Measurements from ENCODE around the gene ZNF335. TPM values are rescaled to one million over a fixed set of nuclear protein-coding genes. Genes with fewer than 3 reads are reported as not detected.

ZNF335 gene
- total and polyA plus RNA-seq, 2 experiments from 2014 or later, result 13.5 to 28.1 TPM

- peaks cover 64% of the 10 kb centered on the region for H3K36me3 ChIP-seq
- TF ChIP-seq, protein P1, sequence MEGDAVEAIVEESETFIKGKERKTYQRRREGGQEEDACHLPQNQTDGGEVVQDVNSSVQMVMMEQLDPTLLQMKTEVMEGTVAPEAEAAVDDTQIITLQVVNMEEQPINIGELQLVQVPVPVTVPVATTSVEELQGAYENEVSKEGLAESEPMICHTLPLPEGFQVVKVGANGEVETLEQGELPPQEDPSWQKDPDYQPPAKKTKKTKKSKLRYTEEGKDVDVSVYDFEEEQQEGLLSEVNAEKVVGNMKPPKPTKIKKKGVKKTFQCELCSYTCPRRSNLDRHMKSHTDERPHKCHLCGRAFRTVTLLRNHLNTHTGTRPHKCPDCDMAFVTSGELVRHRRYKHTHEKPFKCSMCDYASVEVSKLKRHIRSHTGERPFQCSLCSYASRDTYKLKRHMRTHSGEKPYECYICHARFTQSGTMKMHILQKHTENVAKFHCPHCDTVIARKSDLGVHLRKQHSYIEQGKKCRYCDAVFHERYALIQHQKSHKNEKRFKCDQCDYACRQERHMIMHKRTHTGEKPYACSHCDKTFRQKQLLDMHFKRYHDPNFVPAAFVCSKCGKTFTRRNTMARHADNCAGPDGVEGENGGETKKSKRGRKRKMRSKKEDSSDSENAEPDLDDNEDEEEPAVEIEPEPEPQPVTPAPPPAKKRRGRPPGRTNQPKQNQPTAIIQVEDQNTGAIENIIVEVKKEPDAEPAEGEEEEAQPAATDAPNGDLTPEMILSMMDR (IDR thresholded peaks at IDR 0.05; ENCODE audit: low read depth, low read length), result no peak
- no peaks in the 10 kb centered on the region for H3K4me1 ChIP-seq (ENCODE audit: low read depth)
- H3K4me3 ChIP-seq, result no peak overlapping the region
- H3K27ac ChIP-seq, result no peak overlapping the region
- DNase-seq (ENCODE audit: low read depth in 1 of 2, low spot score in 1 of 2), result no peak
- no peaks in the 10 kb centered on the region for H3K27me3 ChIP-seq
- H3K9me3 ChIP-seq (ENCODE audit: low read depth), result no peaks in the 10 kb centered on the region
Measured at GRCh38 chr20:45944965-45945677, 26.9 kb downstream of the ZNF335 start.

DNA sequence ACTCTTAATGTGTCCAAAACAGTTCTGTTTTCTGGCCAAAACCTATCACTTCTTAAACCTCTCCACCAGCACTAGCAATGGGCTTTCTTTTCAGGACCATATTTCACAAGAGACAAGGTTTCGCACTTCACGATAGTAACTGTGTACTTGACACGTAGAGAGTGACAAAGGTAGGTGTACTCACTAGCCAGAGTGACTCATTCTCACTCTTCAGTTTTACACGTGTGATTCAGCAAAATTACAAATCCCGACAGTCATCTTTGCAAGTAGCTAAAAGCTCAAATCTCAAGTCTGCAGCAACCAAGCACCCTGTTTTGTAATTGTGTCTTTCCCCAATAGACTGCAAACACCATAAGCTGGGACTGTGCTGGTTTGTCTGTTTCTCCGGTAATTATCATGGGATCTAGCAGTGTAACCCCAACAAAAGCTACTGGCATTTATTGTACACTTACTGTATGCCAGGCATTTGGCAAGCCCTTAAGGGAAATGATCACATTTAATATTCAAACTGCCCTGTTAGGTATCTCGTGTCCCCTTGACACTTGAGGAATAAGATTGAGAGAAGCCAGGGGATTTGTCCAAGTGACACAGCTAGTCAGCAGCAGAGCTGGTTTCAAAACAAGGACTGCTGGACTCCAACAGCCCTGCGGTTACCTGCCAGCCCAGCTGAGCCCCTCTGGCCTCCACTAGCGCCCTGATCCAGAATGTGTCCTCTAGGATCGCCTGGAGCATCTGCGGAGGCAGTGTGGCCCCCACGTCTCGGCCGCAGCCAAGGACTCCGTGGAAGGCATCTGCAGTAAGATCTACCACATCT is 27.6 kb downstream of the ZNF335 start:
- TF ChIP-seq, protein P1 (IDR thresholded peaks at IDR 0.05; ENCODE audit: low read depth, low read length), result no peak
- H3K4me3 ChIP-seq, result no peak overlapping the region
- no peaks in the 10 kb centered on the region for H3K9me3 ChIP-seq (ENCODE audit: low read depth)
- no peak overlapping the region for H3K27ac ChIP-seq
- H3K27me3 ChIP-seq, result no peaks in the 10 kb centered on the region
- peaks cover 70% of the 10 kb centered on the region for H3K36me3 ChIP-seq
- H3K4me1 ChIP-seq (ENCODE audit: low read depth), result no peaks in the 10 kb centered on the region
- DNase-seq (ENCODE audit: low read depth in 1 of 2, low spot score in 1 of 2), result peak in 1 of 2 donors; percentile 33

DNA sequence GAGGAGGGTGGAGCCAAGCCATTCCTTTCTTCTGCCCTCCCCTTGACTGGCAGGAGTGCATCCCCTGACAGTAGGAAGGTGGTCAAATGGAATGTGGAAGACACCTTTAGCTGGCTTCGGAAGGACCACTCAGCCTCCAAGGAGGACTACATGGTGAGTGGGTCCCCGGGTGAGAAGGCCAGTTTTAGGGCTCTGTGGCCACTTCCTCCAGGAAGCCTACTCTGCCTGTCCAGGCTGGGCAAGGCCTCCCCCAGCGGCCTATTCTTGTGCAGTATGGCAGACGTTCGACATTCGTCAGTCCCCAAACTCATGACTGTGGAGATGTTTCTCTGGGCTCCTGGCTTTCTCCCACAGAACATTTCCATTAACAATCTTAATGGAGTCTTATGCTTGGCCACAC is 28.4 kb downstream of the ZNF335 start:
- TF ChIP-seq, protein P1 (IDR thresholded peaks at IDR 0.05; ENCODE audit: low read depth, low read length), result no peak
- DNase-seq (ENCODE audit: low read depth in 1 of 2, low spot score in 1 of 2), result no peak
- no peak overlapping the region for H3K27ac ChIP-seq
- no peak overlapping the region for H3K4me3 ChIP-seq
- no peaks in the 10 kb centered on the region for H3K27me3 ChIP-seq
- peaks cover 75% of the 10 kb centered on the region for H3K36me3 ChIP-seq
- no peaks in the 10 kb centered on the region for H3K4me1 ChIP-seq (ENCODE audit: low read depth)
- no peaks in the 10 kb centered on the region for H3K9me3 ChIP-seq (ENCODE audit: low read depth)

DNA sequence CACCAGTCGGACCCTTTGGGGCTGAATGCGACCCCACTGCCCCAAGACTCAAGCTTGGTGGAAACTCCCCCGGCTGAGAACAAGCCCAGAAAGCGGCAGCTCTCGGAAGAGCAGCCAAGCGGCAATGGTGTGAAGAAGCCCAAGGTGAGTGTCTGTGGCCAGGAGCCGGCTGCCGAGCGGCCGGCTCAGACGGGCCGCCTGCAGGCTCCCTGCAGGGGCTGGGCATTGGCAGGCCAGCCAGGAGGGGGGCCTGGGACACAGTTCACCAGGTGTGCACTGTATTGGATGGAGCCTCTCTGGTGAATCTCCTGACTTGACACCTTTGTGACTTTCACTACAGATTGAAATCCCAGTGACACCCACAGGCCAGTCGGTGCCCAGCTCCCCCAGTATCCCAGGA is 31.5 kb downstream of the ZNF335 start:
- no peak for DNase-seq (ENCODE audit: low read depth in 1 of 2, low spot score in 1 of 2)
- no peaks in the 10 kb centered on the region for H3K9me3 ChIP-seq (ENCODE audit: low read depth)
- H3K4me1 ChIP-seq (ENCODE audit: low read depth), result peaks cover 4% of the 10 kb centered on the region
- H3K4me3 ChIP-seq, result no peak overlapping the region
- no peaks in the 10 kb centered on the region for H3K27me3 ChIP-seq
- TF ChIP-seq, protein P1 (IDR thresholded peaks at IDR 0.05; ENCODE audit: low read depth, low read length), result no peak
- peaks cover 55% of the 10 kb centered on the region for H3K36me3 ChIP-seq
- H3K27ac ChIP-seq, result no peak overlapping the region

- H3K4me1 ChIP-seq (ENCODE audit: low read depth), result peaks cover 4% of the 10 kb centered on the region
- TF ChIP-seq, protein P1 (IDR thresholded peaks at IDR 0.05; ENCODE audit: low read depth, low read length), result no peak
- H3K9me3 ChIP-seq (ENCODE audit: low read depth), result no peaks in the 10 kb centered on the region
- H3K27me3 ChIP-seq, result no peaks in the 10 kb centered on the region
- no peak overlapping the region for H3K27ac ChIP-seq
- H3K36me3 ChIP-seq, result peaks cover 50% of the 10 kb centered on the region
- no peak overlapping the region for H3K4me3 ChIP-seq
- no peak for DNase-seq (ENCODE audit: low read depth in 1 of 2, low spot score in 1 of 2)
Measured at GRCh38 chr20:45940053-45940452, 31.9 kb downstream of the ZNF335 start.
